GM18861 (cell line): ENCODE data around the gene TMEM14C.

Source experiments
- ATAC-seq: cut with Tn5 transposase; IDR thresholded peaks from one replicate; pipeline ENCODE4 v1.9.1; 2021; ENCODE audit not compliant: unreplicated experiment

TMEM14C gene

GRCh38 chr6:10759312-10759839 is 36.5 kb downstream of the TMEM14C start:
- ATAC-seq: no peak

- no peak for ATAC-seq
Observed at GRCh38 chr6:10759884-10760329, 37.0 kb downstream of the TMEM14C start.

GRCh38 chr6:10763006-10763405 is 40.1 kb downstream of the TMEM14C start:
- ATAC-seq: no peak

- ATAC-seq: no peak
Observed at GRCh38 chr6:10769419-10769818, 46.5 kb downstream of the TMEM14C start.

GRCh38 chr6:10771371-10771894 is 48.6 kb downstream of the TMEM14C start:
- ATAC-seq: no peak

- no peak for ATAC-seq
Observed at GRCh38 chr6:10778230-10778629, 55.4 kb downstream of the TMEM14C start.

GRCh38 chr6:10779076-10779475 is 56.2 kb downstream of the TMEM14C start:
- ATAC-seq: no peak
